PC-3 (cell line): ENCODE data around the gene NARS2. TPM values are rescaled to one million over a fixed set of nuclear protein-coding genes. Genes with fewer than 3 reads are reported as not detected.

Source experiments
- ATAC-seq: fragments of 200-7000 bp; cut with Tn5 transposase; 2 replicates; pipeline ENCODE4 v1.9.1; 2020; ENCODE audit warnings: mild to moderate bottlenecking, moderate library complexity
- BruUV-seq: library from RNA; stranded (reverse); fragments of 400-500 nt; replicated peaks from 2 replicates; lab custom pipeline; 2021; lab: Mats Ljungman, UMichigan
- CTCF ChIA-PET: fragments of 300-600 bp; sonication (Branson Sonifier 250); formaldehyde crosslinking; loops from one replicate; lab custom pipeline; 2022; ENCODE audit warnings: antibody characterized with exemption; lab: Charles Lee
- POLR2A ChIA-PET: fragments of 300-600 bp; sonication (Branson Sonifier 250); formaldehyde crosslinking; loops from one replicate; lab custom pipeline; 2022; ENCODE audit warnings: antibody characterized with exemption; ENCODE audit not compliant: unreplicated experiment; lab: Charles Lee
- DNase-seq: peaks from one replicate; pipeline ENCODE4 v3.0.0-alpha.2; 2015
- H2AFZ ChIP-seq: fragments of 300-600 bp; sonication (generic); 2 replicates; pipeline ENCODE4 v1.6.0; 2016; ENCODE audit warnings: antibody characterized with exemption, low read length
- H3F3A ChIP-seq: fragments of 300-600 bp; sonication (generic); one replicate; pipeline ENCODE4 v1.6.0; 2017; ENCODE audit warnings: antibody characterized with exemption, low read length, control low read depth, mild to moderate bottlenecking; ENCODE audit not compliant: unreplicated experiment
- H3K27ac ChIP-seq: fragments of 300-600 bp; sonication (generic); 2 replicates; pipeline ENCODE4 v1.5.1; 2016; ENCODE audit warnings: mild to moderate bottlenecking, low read length
- H3K27me3 ChIP-seq: fragments of 300-600 bp; sonication (generic); 2 replicates; pipeline ENCODE4 v1.6.1; 2016; ENCODE audit warnings: low read length, mixed read lengths
- H3K36me3 ChIP-seq: fragments of 300-600 bp; sonication (generic); 2 replicates; pipeline ENCODE4 v1.6.1; 2016; ENCODE audit warnings: low read depth, mixed run types, low read length, mixed read lengths
- H3K4me1 ChIP-seq: fragments of 300-600 bp; sonication (generic); 2 replicates; pipeline ENCODE4 v1.5.1; 2016; ENCODE audit warnings: low read length; ENCODE audit not compliant: insufficient read depth
- H3K4me2 ChIP-seq: fragments of 300-600 bp; sonication (generic); 2 replicates; pipeline ENCODE4 v1.6.0; 2016; ENCODE audit warnings: low read length
- H3K4me3 ChIP-seq: fragments of 300-600 bp; sonication (generic); 2 replicates; pipeline ENCODE4 v1.5.1; 2016; ENCODE audit warnings: mild to moderate bottlenecking, low read length, mixed read lengths
- H3K79me2 ChIP-seq: fragments of 300-600 bp; sonication (generic); 2 replicates; pipeline ENCODE4 v1.6.1; 2017; ENCODE audit warnings: low read length, mixed read lengths
- H3K9ac ChIP-seq: fragments of 300-600 bp; sonication (generic); 2 replicates; pipeline ENCODE4 v1.6.0; 2016; ENCODE audit warnings: mild to moderate bottlenecking, low read length
- H3K9me2 ChIP-seq: fragments of 300-600 bp; sonication (generic); replicated peaks from 2 replicates; pipeline ENCODE4 v1.6.1; 2016; ENCODE audit warnings: mixed run types, low read length, mixed read lengths
- H3K9me3 ChIP-seq: fragments of 300-600 bp; sonication (generic); 2 replicates; pipeline ENCODE4 v1.6.1; 2016; ENCODE audit warnings: low read length, mixed read lengths
- H4K20me1 ChIP-seq: fragments of 300-600 bp; sonication (generic); 2 replicates; pipeline ENCODE4 v1.6.1; 2016; ENCODE audit warnings: low read length, mixed read lengths
- CTCF ChIP-seq: fragments of 300-600 bp; sonication (generic); conservative IDR thresholded peaks from 2 replicates; pipeline ENCODE4 v1.5.1; 2017; ENCODE audit warnings: antibody characterized with exemption, low read depth, mild to moderate bottlenecking, low read length
- EZH2 ChIP-seq: fragments of 300-600 bp; sonication (generic); IDR thresholded peaks from one replicate; pipeline ENCODE4 v1.6.1; 2017; ENCODE audit warnings: antibody characterized with exemption, mild to moderate bottlenecking, low read length; ENCODE audit not compliant: unreplicated experiment
- EZH2phosphoT487 ChIP-seq: fragments of 300-600 bp; sonication (generic); IDR thresholded peaks from 2 replicates; pipeline ENCODE4 v1.6.1; 2018; ENCODE audit warnings: mild to moderate bottlenecking, antibody characterized with exemption, low read length, borderline replicate concordance
- intact Hi-C: fragments of 100-400 bp; cut with micrococcal nuclease; formaldehyde crosslinking; loops from 2 replicates; pipeline ENCODE4 v1.9.0; 2023
- total RNA-seq: library from RNA; depleted of rRNA; stranded (reverse); fragments of >200 nt; gene quantifications from 2 replicates; pipeline ENCODE4 v1.2.3, GENCODE V29; 2014

The NARS2 gene
- total RNA-seq, 1 experiment from 2014 or later: 33.5 TPM

- Histone ChIP-seq H3F3A (no peaks in the 10 kb centered on the region), H3K79me2 (no peaks in the 10 kb centered on the region), H3K9me2 (no peaks in the 10 kb centered on the region), H3K27ac (no peak overlapping the region), H3K36me3 (no peaks in the 10 kb centered on the region), H3K4me3 (no peak overlapping the region), H3K4me2 (no peak overlapping the region), H2AFZ (no peak overlapping the region), H3K9ac (no peak overlapping the region), H4K20me1 (no peaks in the 10 kb centered on the region), H3K27me3 (no peaks in the 10 kb centered on the region), H3K9me3 (no peaks in the 10 kb centered on the region), H3K4me1 (no peaks in the 10 kb centered on the region)
- ATAC-seq: no peak
- DNase-seq: no peak
- BruUV-seq: no TSS peak
- TF ChIP-seq CTCF (no peak), EZH2 (no peak), EZH2phosphoT487 (no peak)
- ChIA-PET CTCF (no interaction called here), POLR2A (no interaction called here)
- intact Hi-C loops: no loop called here
Observed at GRCh38 chr11:78504708-78505107, 70.0 kb downstream of the NARS2 start.

DNA sequence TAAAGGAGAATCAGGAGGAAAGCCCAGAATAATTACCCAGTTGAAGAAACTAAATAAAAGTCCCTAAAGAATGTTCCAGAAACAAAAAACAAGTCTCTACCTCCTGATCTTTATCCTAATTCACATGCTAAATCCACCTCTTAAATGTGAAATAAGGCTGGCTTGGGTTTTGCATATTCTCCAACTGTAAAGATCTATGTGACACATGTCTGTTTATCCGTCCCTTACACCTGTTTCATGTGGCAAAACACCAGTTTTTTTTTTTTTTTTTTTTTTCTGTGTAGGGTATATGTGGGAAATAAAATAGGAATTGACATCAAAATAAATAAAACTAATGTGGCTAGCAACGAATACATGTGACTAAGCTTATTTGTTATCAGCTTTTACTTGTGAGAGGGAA, 70.5 kb downstream of the NARS2 start:
- no peak for TF ChIP-seq EZH2phosphoT487
- TF ChIP-seq EZH2: no peak
- no peak for TF ChIP-seq CTCF
- BruUV-seq: no TSS peak
- no peaks in the 10 kb centered on the region for H3K36me3 ChIP-seq
- H2AFZ ChIP-seq: no peak overlapping the region
- no peak overlapping the region for H3K4me3 ChIP-seq
- H3F3A ChIP-seq: no peaks in the 10 kb centered on the region
- no peak overlapping the region for H3K27ac ChIP-seq
- no peak overlapping the region for H3K4me2 ChIP-seq
- no peaks in the 10 kb centered on the region for H3K79me2 ChIP-seq
- H3K9me3 ChIP-seq: no peaks in the 10 kb centered on the region
- no peaks in the 10 kb centered on the region for H4K20me1 ChIP-seq
- no peaks in the 10 kb centered on the region for H3K4me1 ChIP-seq
- H3K9ac ChIP-seq: no peak overlapping the region
- CTCF ChIA-PET: no interaction called here
- no peak for DNase-seq
- intact Hi-C loops: no loop called here
- ATAC-seq: no peak
- POLR2A ChIA-PET: no interaction called here
- no peaks in the 10 kb centered on the region for H3K9me2 ChIP-seq
- H3K27me3 ChIP-seq: no peaks in the 10 kb centered on the region

DNA sequence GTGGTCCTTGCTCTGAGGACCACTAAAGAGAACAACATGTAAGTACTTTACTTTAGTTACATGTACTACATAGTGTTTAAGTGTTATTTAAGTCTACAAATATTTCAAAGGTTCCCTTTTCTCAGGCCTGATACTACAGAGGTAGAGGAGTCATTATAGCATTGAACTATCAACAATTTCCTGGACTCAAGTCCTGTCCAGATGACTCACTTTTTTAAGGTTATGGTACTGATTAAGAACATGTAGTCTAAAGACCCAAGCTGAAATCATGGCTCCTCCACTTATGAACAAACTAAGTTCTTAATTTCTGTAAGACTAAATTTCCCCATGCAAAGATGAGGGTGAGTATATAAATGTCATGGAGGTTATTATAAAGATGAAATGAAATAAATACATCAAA, 74.7 kb downstream of the NARS2 start:
- Histone ChIP-seq H3K79me2 (no peaks in the 10 kb centered on the region), H2AFZ (no peak overlapping the region), H3K9me3 (no peaks in the 10 kb centered on the region), H3F3A (no peaks in the 10 kb centered on the region), H3K36me3 (no peaks in the 10 kb centered on the region), H3K27ac (no peak overlapping the region), H3K4me3 (no peak overlapping the region), H3K4me2 (no peak overlapping the region), H3K9ac (no peak overlapping the region), H4K20me1 (no peaks in the 10 kb centered on the region), H3K27me3 (no peaks in the 10 kb centered on the region), H3K4me1 (no peaks in the 10 kb centered on the region), H3K9me2 (no peaks in the 10 kb centered on the region)
- intact Hi-C loops: no loop called here
- no peak for DNase-seq
- ChIA-PET CTCF (no interaction called here), POLR2A (no interaction called here)
- BruUV-seq: no TSS peak
- no peak for ATAC-seq
- no peak for TF ChIP-seq EZH2phosphoT487
- TF ChIP-seq EZH2: no peak
- TF ChIP-seq CTCF: no peak
